H1 (cell line): Measurements from ENCODE around the gene GRK6. TPM values are rescaled to one million over a fixed set of nuclear protein-coding genes. Genes with fewer than 3 reads are reported as not detected.

Experiments
- CTCF ChIA-PET: fragments of 300-600 bp; sonication (Branson Sonifier 250); formaldehyde crosslinking; loops from one replicate; lab custom pipeline; 2021; ENCODE audit not compliant: partially characterized antibody; lab: Charles Lee
- POLR2A ChIA-PET: fragments of 300-600 bp; sonication (Branson Sonifier 250); formaldehyde crosslinking; loops from one replicate; lab custom pipeline; 2021; ENCODE audit warnings: inconsistent platforms; ENCODE audit not compliant: partially characterized antibody; lab: Charles Lee
- DNase-seq, 2 experiments: peaks; one replicate each; pipeline versions ENCODE4 v3.0.0 to v3.0.0-alpha.2; 2010 to 2022; ENCODE audit warnings: low spot score in 2 of 2, low read depth in 1 of 2, mixed read lengths in 1 of 2
- FAIRE-seq: peaks from 2 replicates; lab custom pipeline; 2011; peaks lifted over from hg19 to GRCh38; lab: Jason Lieb, UNC
- H2AFZ ChIP-seq: 2 replicates; pipeline ENCODE4 v1.8.1; 2012; ENCODE audit warnings: low read length, inconsistent platforms
- H2AK5ac ChIP-seq: 2 replicates; pipeline ENCODE4 v1.6.1; 2013; ENCODE audit warnings: low read depth, low read length
- H2BK120ac ChIP-seq: replicated peaks from 2 replicates; pipeline ENCODE3; 2013; ENCODE audit warnings: low read depth, low read length, inconsistent platforms
- H2BK12ac ChIP-seq: 2 replicates; pipeline ENCODE4 v1.6.1; 2013; ENCODE audit warnings: low read depth, low read length
- H2BK15ac ChIP-seq: 2 replicates; pipeline ENCODE4 v1.6.1; 2013; ENCODE audit warnings: low read length
- H2BK20ac ChIP-seq: 2 replicates; pipeline ENCODE4 v1.6.1; 2013; ENCODE audit warnings: low read length
- H2BK5ac ChIP-seq: 2 replicates; pipeline ENCODE4 v1.6.1; 2013; ENCODE audit warnings: low read depth, low read length
- H3K14ac ChIP-seq: 2 replicates; pipeline ENCODE4 v1.6.1; 2013; ENCODE audit warnings: inconsistent platforms; ENCODE audit not compliant: insufficient read length
- H3K18ac ChIP-seq: 2 replicates; pipeline ENCODE4 v1.6.1; 2013; ENCODE audit warnings: low read length; ENCODE audit errors: extremely low read depth
- H3K23ac ChIP-seq: 2 replicates; pipeline ENCODE4 v1.6.1; 2013; ENCODE audit warnings: inconsistent platforms; ENCODE audit not compliant: insufficient read length
- H3K23me2 ChIP-seq: 2 replicates; pipeline ENCODE4 v1.6.1; 2013; ENCODE audit warnings: low read depth, low read length
- H3K27ac ChIP-seq: 2 replicates; pipeline ENCODE4 v1.6.1; 2011; ENCODE audit warnings: low read depth, low read length, inconsistent platforms
- H3K27me3 ChIP-seq, 4 experiments: replicated peaks in 1 of 4; 1 replicate in 1 of 4; 2 replicates in 3 of 4; pipeline versions ENCODE4 v1.6.1 to v1.8.1; 2011 to 2013; ENCODE audit warnings: low read length in 3 of 4, mild to moderate bottlenecking in 3 of 4, inconsistent platforms in 2 of 4, mixed read lengths in 2 of 4, moderate library complexity in 1 of 4; ENCODE audit not compliant: control insufficient read depth in 3 of 4, insufficient read depth in 3 of 4; ENCODE audit errors: extremely low read depth in 1 of 4
- H3K36me3 ChIP-seq, 4 experiments: 2 replicates each; pipeline versions ENCODE4 v1.6.1 to v1.8.1; 2011 to 2013; ENCODE audit warnings: mild to moderate bottlenecking in 4 of 4, low read length in 3 of 4, moderate library complexity in 2 of 4, control low read depth in 1 of 4, inconsistent platforms in 1 of 4; ENCODE audit not compliant: insufficient read depth in 4 of 4, control insufficient read depth in 2 of 4
- H3K4ac ChIP-seq: replicated peaks from 2 replicates; pipeline ENCODE3; 2013; ENCODE audit warnings: low read length, low read depth, mixed read lengths, inconsistent platforms; ENCODE audit not compliant: insufficient read length
- H3K4me1 ChIP-seq, 4 experiments: replicated peaks in 1 of 4; 1 replicate in 1 of 4; 2 replicates in 3 of 4; pipeline versions ENCODE4 v1.6.1 to v1.8.1; 2011 to 2013; ENCODE audit warnings: low read length in 3 of 4, inconsistent platforms in 2 of 4, mixed read lengths in 1 of 4; ENCODE audit not compliant: insufficient read depth in 4 of 4, control insufficient read depth in 3 of 4
- H3K4me2 ChIP-seq, 2 experiments: 2 replicates each; pipeline versions ENCODE4 v1.6.1 to v1.8.1; 2011 to 2013; ENCODE audit warnings: low read depth in 2 of 2, low read length in 2 of 2, control low read depth in 1 of 2, inconsistent platforms in 1 of 2, mild to moderate bottlenecking in 1 of 2; ENCODE audit not compliant: insufficient read depth in 1 of 2
- H3K4me3 ChIP-seq, 4 experiments: fragments of 200-600, 300-600 bp in 1 of 4; sonication (generic), shearing (Covaris generic), sonication (Bioruptor Twin) in 1 of 4; 2 replicates each; pipeline versions ENCODE4 v1.5.1 to v1.8.1; 2011 to 2016; ENCODE audit warnings: low read length in 4 of 4, low read depth in 3 of 4, control low read depth in 2 of 4, inconsistent platforms in 2 of 4, mild to moderate bottlenecking in 2 of 4, mixed read lengths in 1 of 4, moderate library complexity in 1 of 4; ENCODE audit not compliant: insufficient read depth in 2 of 4; ENCODE audit errors: extremely low read depth in 1 of 4
- H3K56ac ChIP-seq: replicated peaks from 2 replicates; pipeline ENCODE3; 2013; ENCODE audit warnings: low read depth, mild to moderate bottlenecking, mixed read lengths, low read length, inconsistent platforms; ENCODE audit not compliant: insufficient read length
- H3K79me1 ChIP-seq: 2 replicates; pipeline ENCODE4 v1.6.1; 2013; ENCODE audit warnings: low read depth, low read length, control low read depth
- H3K79me2 ChIP-seq, 2 experiments: 2 replicates each; pipeline versions ENCODE4 v1.6.1 to v1.8.1; 2012 to 2013; ENCODE audit warnings: low read length in 2 of 2, mild to moderate bottlenecking in 2 of 2, inconsistent platforms in 1 of 2; ENCODE audit not compliant: insufficient read depth in 2 of 2, control insufficient read depth in 1 of 2
- H3K9ac ChIP-seq, 4 experiments: replicated peaks in 1 of 4; 1 replicate in 1 of 4; 2 replicates in 3 of 4; pipeline versions ENCODE4 v1.6.1 to v1.8.1; 2011 to 2013; ENCODE audit warnings: low read depth in 3 of 4, low read length in 3 of 4, control low read depth in 2 of 4, mild to moderate bottlenecking in 2 of 4, moderate library complexity in 2 of 4, inconsistent platforms in 1 of 4; ENCODE audit errors: extremely low read depth in 1 of 4
- H3K9me3 ChIP-seq, 2 experiments: 2 replicates each; pipeline versions ENCODE4 v1.6.1 to v1.8.1; 2012 to 2013; ENCODE audit warnings: mild to moderate bottlenecking in 2 of 2, moderate library complexity in 2 of 2, control low read depth in 1 of 2, inconsistent platforms in 1 of 2, low read depth in 1 of 2, low read length in 1 of 2, mixed read lengths in 1 of 2; ENCODE audit not compliant: insufficient read depth in 2 of 2
- H4K20me1 ChIP-seq, 2 experiments: replicated peaks in 1 of 2; 2 replicates each; pipeline versions ENCODE3 to v1.8.1; 2011 to 2013; ENCODE audit warnings: inconsistent platforms in 2 of 2, low read length in 2 of 2, mild to moderate bottlenecking in 1 of 2; ENCODE audit not compliant: insufficient read depth in 2 of 2, control insufficient read depth in 1 of 2
- H4K5ac ChIP-seq: 2 replicates; pipeline ENCODE4 v1.6.1; 2013; ENCODE audit warnings: low read length, low read depth, mixed read lengths, inconsistent platforms; ENCODE audit not compliant: insufficient read length
- H4K8ac ChIP-seq: 2 replicates; pipeline ENCODE4 v1.8.0; 2013; ENCODE audit warnings: mild to moderate bottlenecking, moderate library complexity, low read length, inconsistent platforms; ENCODE audit not compliant: insufficient read depth; ENCODE audit errors: extremely low read depth
- H4K91ac ChIP-seq: replicated peaks from 2 replicates; pipeline ENCODE3; 2013; ENCODE audit warnings: low read length, mixed read lengths, inconsistent platforms; ENCODE audit not compliant: insufficient read length
- TBP ChIP-seq: IDR thresholded peaks from 2 replicates; pipeline ENCODE4 v1.6.1; 2011; ENCODE audit warnings: low read depth, low read length, improper control_type of control experiment
- WGBS, 2 experiments: shearing (Covaris generic) in 1 of 2; methylation state at CpG; one replicate each; pipeline versions ENCODE4 v1.1.6 to v1.1.7; 2013 to 2015; ENCODE audit warnings: low lambda C conversion rate in 2 of 2, mixed read lengths in 2 of 2, inconsistent platforms in 1 of 2, low coverage in 1 of 2, missing lambda C conversion rate in 1 of 2; ENCODE audit not compliant: insufficient replicate concordance in 2 of 2, insufficient coverage in 1 of 2, insufficient read length in 1 of 2; ENCODE audit errors: extremely low coverage in 1 of 2, missing lambda C conversion rate in 1 of 2; 5-methylcytosine and 5-hydroxymethylcytosine counted together
- polyA plus RNA-seq, 7 experiments: library from polyadenylated mRNA; depleted of rRNA in 3 of 7; stranded (reverse) in 5 of 7; unstranded in 2 of 7; fragments of >200 nt in 5 of 7; fragments of 200-250 nt in 2 of 7; gene quantifications; 1 replicate in 5 of 7; 2 replicates in 1 of 7; 4 replicates in 1 of 7; pipeline versions ENCODE4 v1.2.1 to v1.2.3, GENCODE V29; 2011 to 2013; ENCODE audit warnings: missing spikeins in 2 of 7, mixed read lengths in 2 of 7
- total RNA-seq: library from RNA; stranded (reverse); fragmentation: NEBNext Ultra II Directional; extraction: Animal tissue kit (Norgen Biotek cat#: 25700); gene quantifications from 2 replicates; pipeline ENCODE4 v1.2.1, GENCODE V29; 2021

The GRK6 gene
- total and polyA plus RNA-seq, 2 of the 8 experiments (the other 6 are each of a cell fraction or from before 2014, with no cell fraction given): 31.8 to 57.8 TPM

- H2AK5ac ChIP-seq: no peak overlapping the region
- no peak overlapping the region for H2BK5ac ChIP-seq
- no peak overlapping the region for H3K56ac ChIP-seq
- H3K18ac ChIP-seq: no peak overlapping the region
- H4K91ac ChIP-seq: no peak overlapping the region
- no peak for TF ChIP-seq TBP
- H3K4ac ChIP-seq: no peak overlapping the region
- no peaks in the 10 kb centered on the region for H3K27me3 ChIP-seq
- H3K36me3 ChIP-seq: peaks cover 41 to 73% (median 62%) of the 10 kb centered on the region in 4 experiments
- DNase-seq: no peak
- H4K8ac ChIP-seq: no peak overlapping the region
- no peak overlapping the region for H3K23ac ChIP-seq
- no peak overlapping the region for H3K9ac ChIP-seq
- 95% methylated on average over 11 of the region's 11 CpGs; no CpG with 5 or more reads in 1 of the 2 experiments for WGBS, 2 experiments
- H2BK20ac ChIP-seq: no peak overlapping the region
- peaks cover 0 to 4% of the 10 kb centered on the region in 2 experiments; a peak in 2 of 4 replicates for H3K9me3 ChIP-seq
- peaks cover 0 to 27% of the 10 kb centered on the region in 2 experiments; a peak in 3 of 4 replicates for H3K79me2 ChIP-seq
- peaks cover 16% of the 10 kb centered on the region for H3K79me1 ChIP-seq
- H4K5ac ChIP-seq: no peak overlapping the region
- no peak overlapping the region for H2BK12ac ChIP-seq
- peaks cover 0 to 7% (median 6%) of the 10 kb centered on the region in 4 experiments; a peak in 6 of 7 replicates for H3K4me1 ChIP-seq
- no peak overlapping the region for H3K14ac ChIP-seq
- no peak for FAIRE-seq
- H2AFZ ChIP-seq: no peak overlapping the region
- no peak overlapping the region for H2BK120ac ChIP-seq
- CTCF ChIA-PET: interaction anchor here (1.5 to 2.0 kb wide), 2 partner anchors 8 to 25 kb away, joined by 6 to 9 read pairs; no protein-coding TSS in a partner anchor
- no peak overlapping the region for H3K4me2 ChIP-seq
- H3K27ac ChIP-seq: no peak overlapping the region
- H3K4me3 ChIP-seq: no peak overlapping the region
- H4K20me1 ChIP-seq: peaks cover 25 to 40% of the 10 kb centered on the region in 2 experiments
- no peak overlapping the region for H2BK15ac ChIP-seq
- POLR2A ChIA-PET: interaction anchor here (2.1 to 67.5 kb wide), 3 partner anchors 4 to 31 kb away, joined by 7 to 3349 read pairs (median 3349); partner anchors contain the start of genes DBN1, DOK3, PDLIM7 and PRR7
- H3K23me2 ChIP-seq: no peaks in the 10 kb centered on the region
Observed at GRCh38 chr5:177465044-177465443, 38.6 kb downstream of the GRK6 start.
